Measurements from ENCODE around the gene SVEP1. TPM values are rescaled to one million over a fixed set of nuclear protein-coding genes. Genes with fewer than 3 reads are reported as not detected.

Gene SVEP1
- polyA plus RNA-seq, 1 of the 3 experiments (the other 2 are of a cell fraction) = 0.10 TPM

DNA sequence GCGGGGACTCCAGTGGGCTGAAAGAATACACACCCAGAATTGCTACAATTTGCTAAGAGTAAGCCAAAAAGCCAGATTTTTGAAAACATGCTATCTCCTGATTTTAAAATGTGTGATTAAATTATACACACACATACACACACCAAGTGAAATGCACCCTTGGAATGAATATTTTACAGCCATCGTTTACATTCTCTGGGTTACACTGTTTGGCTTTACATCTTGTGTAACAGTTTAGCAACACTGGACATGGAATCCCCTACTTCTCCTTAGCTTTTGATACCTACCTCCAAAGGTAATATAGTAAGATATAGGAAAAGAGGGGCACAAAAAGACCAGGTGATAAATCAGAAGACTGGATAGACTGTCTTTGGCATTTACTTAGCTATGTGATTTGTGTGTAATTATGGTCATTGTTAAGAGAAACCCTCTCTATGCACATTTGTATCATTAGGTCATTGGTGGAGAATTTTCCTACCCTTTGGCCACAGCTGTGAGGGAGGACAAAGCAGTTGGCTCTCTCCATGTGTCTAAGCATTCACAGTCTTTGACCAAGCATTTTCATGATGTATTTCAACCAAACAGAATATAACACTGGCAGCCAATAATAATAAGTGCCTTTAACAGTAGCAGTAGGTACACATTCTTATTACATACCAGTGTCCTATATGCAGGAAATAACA is 7.6 kb downstream of the SVEP1 start:
- CTCF ChIA-PET = no interaction called here
- no peak overlapping the region for H3K27ac ChIP-seq (ENCODE audit: low read depth in 2 of 2, low read length in 1 of 2)
- no peaks in the 10 kb centered on the region for H3K9me3 ChIP-seq
- H3K9me2 ChIP-seq = no peaks in the 10 kb centered on the region
- DNase-seq = no peak
- no peak overlapping the region for H3K9ac ChIP-seq
- H3K36me3 ChIP-seq (replicated peaks in 1 of 2; ENCODE audit: control insufficient read depth in 1 of 2, insufficient read depth in 2 of 2, low read length in 1 of 2) = no peaks in the 10 kb centered on the region
- H4K20me1 ChIP-seq (ENCODE audit: insufficient read depth) = no peaks in the 10 kb centered on the region
- no peak overlapping the region for H2AFZ ChIP-seq (ENCODE audit: low read depth)
- peaks cover 3% of the 10 kb centered on the region for H3F3A ChIP-seq (replicated peaks; ENCODE audit: insufficient read depth)
- no peaks in the 10 kb centered on the region for H3K4me1 ChIP-seq (ENCODE audit: control insufficient read depth in 1 of 2, insufficient read depth in 2 of 2, low read depth in 1 of 2, low read length in 1 of 2)
- POLR2A ChIA-PET = no interaction called here
- no peaks in the 10 kb centered on the region for H3K79me2 ChIP-seq (ENCODE audit: insufficient read depth)
- no peak overlapping the region for H3K4me2 ChIP-seq
- H3K4me3 ChIP-seq (ENCODE audit: low read depth in 2 of 2, low read length in 1 of 2) = no peak overlapping the region
- 49% methylated on average over 2 of the region's 2 CpGs for WGBS (ENCODE audit: low lambda C conversion rate)
- H3K27me3 ChIP-seq (ENCODE audit: insufficient read depth) = no peaks in the 10 kb centered on the region; the same call in 1 of the 2 replicates
- TF ChIP-seq RFX5 (IDR thresholded peaks at IDR 0.05; ENCODE audit: low read length) = no peak
- TF ChIP-seq EZH2phosphoT487 (IDR thresholded peaks at IDR 0.05; ENCODE audit: borderline replicate concordance, low read depth) = no peak
- no peak for TF ChIP-seq FOXM1 (IDR thresholded peaks at IDR 0.05; ENCODE audit: low read depth)
- no peak for TF ChIP-seq GABPA (IDR thresholded peaks at IDR 0.05; ENCODE audit: low read depth)
- TF ChIP-seq MEF2A (IDR thresholded peaks at IDR 0.05; ENCODE audit: borderline replicate concordance, low read depth) = no peak
- TF ChIP-seq NRF1 (IDR thresholded peaks at IDR 0.05; ENCODE audit: low read depth, low read length) = no peak
- TF ChIP-seq RXRA (IDR thresholded peaks at IDR 0.05; ENCODE audit: borderline replicate concordance, low read depth) = no peak
- no peak for TF ChIP-seq NFIC (IDR thresholded peaks at IDR 0.05; ENCODE audit: borderline replicate concordance)
- TF ChIP-seq, protein P1, sequence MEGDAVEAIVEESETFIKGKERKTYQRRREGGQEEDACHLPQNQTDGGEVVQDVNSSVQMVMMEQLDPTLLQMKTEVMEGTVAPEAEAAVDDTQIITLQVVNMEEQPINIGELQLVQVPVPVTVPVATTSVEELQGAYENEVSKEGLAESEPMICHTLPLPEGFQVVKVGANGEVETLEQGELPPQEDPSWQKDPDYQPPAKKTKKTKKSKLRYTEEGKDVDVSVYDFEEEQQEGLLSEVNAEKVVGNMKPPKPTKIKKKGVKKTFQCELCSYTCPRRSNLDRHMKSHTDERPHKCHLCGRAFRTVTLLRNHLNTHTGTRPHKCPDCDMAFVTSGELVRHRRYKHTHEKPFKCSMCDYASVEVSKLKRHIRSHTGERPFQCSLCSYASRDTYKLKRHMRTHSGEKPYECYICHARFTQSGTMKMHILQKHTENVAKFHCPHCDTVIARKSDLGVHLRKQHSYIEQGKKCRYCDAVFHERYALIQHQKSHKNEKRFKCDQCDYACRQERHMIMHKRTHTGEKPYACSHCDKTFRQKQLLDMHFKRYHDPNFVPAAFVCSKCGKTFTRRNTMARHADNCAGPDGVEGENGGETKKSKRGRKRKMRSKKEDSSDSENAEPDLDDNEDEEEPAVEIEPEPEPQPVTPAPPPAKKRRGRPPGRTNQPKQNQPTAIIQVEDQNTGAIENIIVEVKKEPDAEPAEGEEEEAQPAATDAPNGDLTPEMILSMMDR (IDR thresholded peaks at IDR 0.05) = no peak
- no peak for TF ChIP-seq CHD2 (IDR thresholded peaks at IDR 0.05; ENCODE audit: low read length, partially characterized antibody)

DNA sequence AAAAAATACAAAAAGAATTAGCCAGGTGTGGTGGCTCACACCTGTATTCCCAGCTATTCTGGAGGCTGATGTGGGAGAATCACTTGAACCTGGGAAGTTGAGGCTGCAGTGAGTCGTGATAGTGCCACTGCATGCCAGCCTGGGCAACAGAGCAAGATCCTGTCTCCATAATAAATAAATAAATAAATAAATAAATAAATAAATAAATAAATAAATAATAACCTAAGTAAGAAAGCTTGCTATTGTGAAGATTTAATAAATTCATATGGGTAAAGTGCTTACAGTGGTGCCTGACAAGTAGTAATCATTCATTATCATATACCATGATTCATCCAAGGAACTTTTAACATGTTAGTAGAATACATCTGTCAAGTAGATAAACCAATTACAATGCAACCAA is 13.4 kb downstream of the SVEP1 start:
- Histone ChIP-seq H3K9me2 (no peaks in the 10 kb centered on the region), H3K4me2 (no peak overlapping the region), H3K9me3 (no peaks in the 10 kb centered on the region), H3K79me2 (ENCODE audit: insufficient read depth) (no peaks in the 10 kb centered on the region), H4K20me1 (ENCODE audit: insufficient read depth) (no peaks in the 10 kb centered on the region), H3K4me3 (ENCODE audit: low read depth in 2 of 2, low read length in 1 of 2) (no peak overlapping the region), H2AFZ (ENCODE audit: low read depth) (no peak overlapping the region), H3K27me3 (ENCODE audit: insufficient read depth) (no peaks in the 10 kb centered on the region), H3K9ac (no peak overlapping the region), H3K4me1 (ENCODE audit: control insufficient read depth in 1 of 2, insufficient read depth in 2 of 2, low read depth in 1 of 2, low read length in 1 of 2) (no peaks in the 10 kb centered on the region), H3K27ac (ENCODE audit: low read depth in 2 of 2, low read length in 1 of 2) (no peak overlapping the region), H3F3A (replicated peaks; ENCODE audit: insufficient read depth) (no peaks in the 10 kb centered on the region), H3K36me3 (replicated peaks in 1 of 2; ENCODE audit: control insufficient read depth in 1 of 2, insufficient read depth in 2 of 2, low read length in 1 of 2) (no peaks in the 10 kb centered on the region)
- CTCF ChIA-PET = interaction anchor here (1.1 kb wide), 1 partner anchor 10 kb away, joined by 3 read pairs; no protein-coding TSS in a partner anchor
- 32% methylated on average over 1 of the region's 1 CpG for WGBS (ENCODE audit: low lambda C conversion rate)
- POLR2A ChIA-PET = no interaction called here
- no peak for DNase-seq
- TF ChIP-seq RCOR1 (IDR thresholded peaks at IDR 0.05; ENCODE audit: low read length) (no peak), SIN3A (IDR thresholded peaks at IDR 0.05; ENCODE audit: borderline replicate concordance, low read depth, low read length) (no peak), EZH2phosphoT487 (IDR thresholded peaks at IDR 0.05; ENCODE audit: borderline replicate concordance, low read depth) (no peak), SMC3 (IDR thresholded peaks at IDR 0.05; ENCODE audit: low read depth, low read length) (no peak), JUND (IDR thresholded peaks at IDR 0.05) (no peak)

Data from SK-N-SH (cell line).